Lung (tissue), 12 donors: ENCODE measurements around the gene RAP1GAP2. TPM values are rescaled to one million over a fixed set of nuclear protein-coding genes. Genes with fewer than 3 reads are reported as not detected.

ENCODE experiments used
- ATAC-seq: fragments of 200-7000 bp; cut with Tn5 transposase; one replicate; pipeline ENCODE4 v1.9.1; 2020; ENCODE audit warnings: moderate number of reproducible peaks; ENCODE audit not compliant: insufficient read depth, low FRiP score
- DNase-seq, 3 donors: peaks; one replicate each; pipeline ENCODE4 v3.0.0-alpha.2; 2013 to 2017
- H3K27ac ChIP-seq, 2 donors: one replicate each; pipeline ENCODE4 v1.5.1; 2013; ENCODE audit warnings: mild to moderate bottlenecking in 2 of 2, moderate library complexity in 2 of 2, control low read depth in 1 of 2, inconsistent platforms in 1 of 2, low read depth in 1 of 2, low read length in 1 of 2
- H3K27me3 ChIP-seq, 3 donors: one replicate each; pipeline ENCODE4 v1.5.1; 2013; ENCODE audit warnings: low read length in 2 of 3; ENCODE audit not compliant: control insufficient read depth in 3 of 3, insufficient read depth in 3 of 3
- H3K36me3 ChIP-seq, 4 donors: one replicate each; pipeline ENCODE4 v1.5.1; 2013; ENCODE audit warnings: low read length in 4 of 4, mild to moderate bottlenecking in 1 of 4, moderate library complexity in 1 of 4; ENCODE audit not compliant: control insufficient read depth in 4 of 4, insufficient read depth in 4 of 4
- H3K4me1 ChIP-seq, 5 donors: one replicate each; pipeline ENCODE4 v1.5.1; 2013; ENCODE audit warnings: low read length in 5 of 5, mild to moderate bottlenecking in 2 of 5, moderate library complexity in 1 of 5; ENCODE audit not compliant: control insufficient read depth in 5 of 5, insufficient read depth in 5 of 5
- H3K4me3 ChIP-seq: one replicate; pipeline ENCODE4 v1.5.1; 2013; ENCODE audit warnings: mild to moderate bottlenecking, control low read depth, moderate library complexity
- H3K9ac ChIP-seq, 2 donors: one replicate each; pipeline ENCODE4 v1.5.1; 2013; ENCODE audit warnings: low read length in 2 of 2, control low read depth in 1 of 2; ENCODE audit not compliant: insufficient read depth in 1 of 2
- H3K9me3 ChIP-seq, 4 donors: one replicate each; pipeline ENCODE4 v1.5.1; 2013; ENCODE audit warnings: low read length in 3 of 4, mild to moderate bottlenecking in 1 of 4, moderate library complexity in 1 of 4; ENCODE audit not compliant: control insufficient read depth in 4 of 4, insufficient read depth in 3 of 4
- CTCF ChIP-seq: IDR thresholded peaks from 2 replicates; pipeline ENCODE4 v1.5.1; 2012; ENCODE audit warnings: mild to moderate bottlenecking; ENCODE audit errors: control extremely low read depth, extremely low read depth
- WGBS, 2 donors: extraction: QIAGEN DNeasy Blood & Tissue Kit; methylation state at CpG; one replicate each; pipeline ENCODE4 v1.1.7; 2013; 5-methylcytosine and 5-hydroxymethylcytosine counted together
- polyA plus RNA-seq, 2 donors: library from polyadenylated mRNA; stranded (reverse); fragments of 200-250 nt; gene quantifications; one replicate each; pipeline ENCODE4 v1.2.1, GENCODE V29; 2013
- total RNA-seq, 2 donors: library from RNA; depleted of rRNA in 1 of 2; stranded (reverse); fragments of >200 nt in 1 of 2; gene quantifications; one replicate each; pipeline ENCODE4 v1.2.1, GENCODE V29; 2014 to 2021
- donor health status: control.
- donor health status: control.
- donor health status: Bipolar disorder and iron deficiency.
- donor health status: healthy.
- donor health status: DM: yes; HTN: yes; CAD: no.

Gene RAP1GAP2
- total and polyA plus RNA-seq, 4 donors: 5.3 to 16.7 (median 6.0) TPM

- Histone ChIP-seq H3K27me3 (peaks cover 0 to 8% (median 0%) of the 10 kb centered on the region in 3 donors), H3K4me3 (no peak overlapping the region), H3K27ac (no peak overlapping the region), H3K9ac (no peak overlapping the region), H3K36me3 (no peaks in the 10 kb centered on the region), H3K9me3 (peaks cover 0 to 2% (median 0%) of the 10 kb centered on the region in 4 donors), H3K4me1 (peaks cover 0 to 3% (median 0%) of the 10 kb centered on the region in 5 donors)
- ATAC-seq (no peak), DNase-seq (no peak)
- no peak for TF ChIP-seq CTCF
- 63 to 75% methylated on average over 12 of the region's 12 CpGs for WGBS, 2 donors
Measured at GRCh38 chr17:2932946-2933345, 136.7 kb downstream of the RAP1GAP2 start.

GRCh38 chr17:2933606-2934005, 137.4 kb downstream of the RAP1GAP2 start:
- H3K9ac ChIP-seq: no peak overlapping the region
- ATAC-seq: no peak
- DNase-seq: no peak
- no peak overlapping the region for H3K4me3 ChIP-seq
- no peak for TF ChIP-seq CTCF
- 91 to 97% methylated on average over 11 of the region's 11 CpGs for WGBS, 2 donors
- no peak overlapping the region for H3K27ac ChIP-seq
- H3K36me3 ChIP-seq: no peaks in the 10 kb centered on the region
- peaks cover 0 to 3% (median 0%) of the 10 kb centered on the region in 5 donors for H3K4me1 ChIP-seq
- peaks cover 0 to 2% (median 0%) of the 10 kb centered on the region in 4 donors for H3K9me3 ChIP-seq
- H3K27me3 ChIP-seq: peaks cover 0 to 8% (median 0%) of the 10 kb centered on the region in 3 donors

DNA sequence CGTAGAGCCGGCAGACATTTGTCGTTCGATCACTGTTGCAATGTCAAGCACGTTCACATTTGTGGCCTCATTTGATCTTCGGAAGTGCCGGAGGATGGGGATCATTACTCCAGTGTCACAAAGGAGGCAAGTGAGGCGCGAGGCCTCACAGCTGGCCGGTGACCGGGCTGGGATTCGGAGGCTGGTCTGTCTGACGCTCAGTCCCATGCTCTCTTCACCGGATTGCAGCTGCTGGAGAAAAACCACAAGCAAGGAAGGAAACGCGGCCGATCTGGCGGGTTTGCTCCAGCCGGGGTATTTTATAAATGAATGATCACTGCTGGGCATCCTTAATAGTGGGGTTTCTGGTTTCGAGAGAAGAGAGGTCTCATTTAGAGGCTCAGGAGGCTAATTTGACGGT, 139.4 kb downstream of the RAP1GAP2 start:
- TF ChIP-seq CTCF: no peak
- 18 to 43% methylated on average over 21 of the region's 21 CpGs for WGBS, 2 donors
- H3K4me3 ChIP-seq: no peak overlapping the region
- no peak overlapping the region for H3K27ac ChIP-seq
- H3K9me3 ChIP-seq: peaks cover 0 to 2% (median 0%) of the 10 kb centered on the region in 4 donors
- ATAC-seq: no peak
- H3K27me3 ChIP-seq: peaks cover 0 to 8% (median 0%) of the 10 kb centered on the region in 3 donors
- H3K4me1 ChIP-seq: peaks cover 0 to 3% (median 0%) of the 10 kb centered on the region in 5 donors
- H3K36me3 ChIP-seq: no peaks in the 10 kb centered on the region
- DNase-seq: peak; percentile 69 to 80 (median 74)
- H3K9ac ChIP-seq: no peak overlapping the region

DNA sequence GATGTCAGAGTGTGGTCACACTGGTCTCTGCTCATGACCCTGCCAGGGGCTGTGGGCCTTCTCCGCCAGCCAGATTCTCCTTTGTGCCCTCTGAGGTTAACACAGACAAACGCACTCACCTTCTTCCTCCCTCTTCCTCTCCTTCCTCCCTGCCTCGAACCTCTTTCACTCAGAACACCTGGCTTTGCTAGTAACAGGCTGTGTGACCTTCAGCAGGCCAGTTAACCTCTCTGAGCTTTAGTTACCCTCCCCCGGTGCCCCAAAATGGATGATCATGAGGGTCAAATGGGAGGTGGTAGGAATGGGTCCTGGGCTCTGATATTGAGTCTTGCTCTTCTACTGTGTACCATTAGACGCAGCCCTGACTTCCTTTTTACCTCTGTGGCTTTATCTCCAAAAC, 140.1 kb downstream of the RAP1GAP2 start:
- H3K36me3 ChIP-seq: no peaks in the 10 kb centered on the region
- no peaks in the 10 kb centered on the region for H3K4me1 ChIP-seq
- H3K27ac ChIP-seq: no peak overlapping the region
- DNase-seq: no peak
- no peak overlapping the region for H3K9ac ChIP-seq
- H3K27me3 ChIP-seq: peaks cover 0 to 6% (median 0%) of the 10 kb centered on the region in 3 donors
- no peak for ATAC-seq
- TF ChIP-seq CTCF: no peak
- no peak overlapping the region for H3K4me3 ChIP-seq
- peaks cover 0 to 2% (median 0%) of the 10 kb centered on the region in 4 donors for H3K9me3 ChIP-seq
- 67 to 74% methylated on average over 5 of the region's 5 CpGs for WGBS, 2 donors
